KOPT-K1 (cell line): Measurements from ENCODE around the gene CDC37.
"Not testable (repeated sequence)": the region's sequence is repeated elsewhere in the genome, so short reads cannot be mapped to it uniquely, and the experiment has no call there.

Experiments used
- H3K27ac ChIP-seq: fragments of 200-600 bp; sonication (generic); 2 replicates; pipeline ENCODE4 v1.5.1; 2016; ENCODE audit warnings: antibody characterized with exemption, mild to moderate bottlenecking, low read depth, low read length; ENCODE audit not compliant: poor library complexity, severe bottlenecking
- H3K36me3 ChIP-seq: fragments of 200-600 bp; sonication (generic); 2 replicates; pipeline ENCODE4 v1.5.1; 2017; ENCODE audit warnings: antibody characterized with exemption, mild to moderate bottlenecking, low read length, moderate library complexity; ENCODE audit not compliant: insufficient read depth
- H3K9me3 ChIP-seq: fragments of 200-600 bp; sonication (generic); 2 replicates; pipeline ENCODE4 v1.5.1; 2017; ENCODE audit warnings: antibody characterized with exemption, low read length, mild to moderate bottlenecking; ENCODE audit not compliant: insufficient read depth, poor library complexity, severe bottlenecking

Gene CDC37

DNA sequence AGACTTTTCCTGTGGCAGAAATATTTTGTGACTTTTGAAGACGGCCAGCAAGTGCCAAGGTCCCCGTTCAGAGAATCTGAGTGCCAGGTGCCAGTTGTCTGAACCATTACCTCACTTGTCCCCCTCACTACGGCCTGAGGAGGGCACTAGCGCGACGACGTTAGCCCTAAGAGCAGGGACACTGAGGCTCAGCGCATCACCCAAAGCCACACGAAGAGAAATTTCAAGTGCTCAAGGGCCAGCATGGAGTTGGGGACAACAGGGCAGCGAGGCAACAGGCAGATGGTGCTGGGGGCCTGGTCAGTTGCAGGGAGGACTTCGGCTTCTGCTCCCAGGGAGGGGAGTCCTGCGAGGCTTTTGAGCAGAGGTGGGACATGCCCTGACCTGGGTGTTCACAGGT lies 13.5 kb downstream of the CDC37 start:
- no peak overlapping the region for H3K27ac ChIP-seq
- no peaks in the 10 kb centered on the region for H3K9me3 ChIP-seq
- H3K36me3 ChIP-seq, result peaks cover 51% of the 10 kb centered on the region

DNA sequence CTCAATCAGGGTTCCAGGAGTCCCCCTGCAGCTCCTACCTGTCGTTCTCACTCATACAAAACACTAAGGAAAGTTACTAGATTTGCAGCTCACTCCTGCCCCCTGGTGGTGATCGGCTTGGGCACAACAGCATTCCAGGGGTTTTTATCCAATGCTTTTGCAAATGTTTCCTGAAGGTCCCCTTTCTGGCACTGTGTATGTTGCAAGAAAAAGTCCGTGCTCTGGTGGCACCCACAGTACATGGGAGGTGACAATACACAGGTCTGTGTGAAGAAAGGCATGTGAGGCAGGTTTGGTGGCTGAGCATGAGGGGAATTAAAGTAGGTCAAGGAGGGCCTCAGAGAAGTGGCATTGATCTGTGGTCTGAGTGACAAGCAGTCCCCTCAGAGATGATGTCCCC lies 14.4 kb downstream of the CDC37 start:
- Histone ChIP-seq H3K9me3 (no peaks in the 10 kb centered on the region), H3K27ac (no peak overlapping the region), H3K36me3 (peaks cover 43% of the 10 kb centered on the region)

DNA sequence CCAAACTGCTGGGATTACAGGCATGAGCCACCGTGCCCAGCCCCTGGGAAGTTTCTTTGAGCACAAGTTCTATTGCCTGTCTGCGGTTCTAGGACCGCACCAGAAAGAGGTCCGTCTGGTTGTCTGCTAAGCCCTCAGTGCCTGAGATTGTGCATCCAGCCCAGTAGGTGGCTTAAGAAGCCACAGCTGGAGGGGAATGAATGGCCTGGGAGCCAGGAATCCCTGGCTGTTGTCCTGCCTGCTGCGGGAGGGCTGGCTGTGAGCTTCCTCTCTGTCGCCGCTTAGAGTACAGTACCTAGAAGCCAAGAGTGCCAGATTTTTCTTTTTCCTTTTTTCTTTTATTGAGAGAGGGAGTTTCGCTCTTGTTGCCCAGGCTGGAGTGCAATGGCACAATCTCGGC lies 18.8 kb downstream of the CDC37 start:
- H3K9me3 ChIP-seq, result no peaks in the 10 kb centered on the region
- H3K27ac ChIP-seq, result no peak overlapping the region
- no peaks in the 10 kb centered on the region for H3K36me3 ChIP-seq

DNA sequence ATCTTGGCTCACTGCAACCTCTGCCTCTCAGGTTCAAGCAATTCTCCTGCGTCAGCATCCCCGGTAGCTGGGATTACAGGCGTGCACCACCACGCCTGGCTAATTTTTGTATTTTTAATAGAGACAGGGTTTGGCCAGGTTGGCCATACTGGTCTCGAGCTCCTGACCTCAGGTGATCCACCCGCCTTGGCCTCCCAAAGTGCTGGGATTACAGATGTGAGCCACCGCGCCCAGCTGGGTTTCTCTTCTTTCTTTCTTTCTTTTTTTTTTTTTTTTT lies 20.2 kb downstream of the CDC37 start:
- H3K36me3 ChIP-seq, H3K9me3 ChIP-seq, H3K27ac ChIP-seq: not testable (repeated sequence)

DNA sequence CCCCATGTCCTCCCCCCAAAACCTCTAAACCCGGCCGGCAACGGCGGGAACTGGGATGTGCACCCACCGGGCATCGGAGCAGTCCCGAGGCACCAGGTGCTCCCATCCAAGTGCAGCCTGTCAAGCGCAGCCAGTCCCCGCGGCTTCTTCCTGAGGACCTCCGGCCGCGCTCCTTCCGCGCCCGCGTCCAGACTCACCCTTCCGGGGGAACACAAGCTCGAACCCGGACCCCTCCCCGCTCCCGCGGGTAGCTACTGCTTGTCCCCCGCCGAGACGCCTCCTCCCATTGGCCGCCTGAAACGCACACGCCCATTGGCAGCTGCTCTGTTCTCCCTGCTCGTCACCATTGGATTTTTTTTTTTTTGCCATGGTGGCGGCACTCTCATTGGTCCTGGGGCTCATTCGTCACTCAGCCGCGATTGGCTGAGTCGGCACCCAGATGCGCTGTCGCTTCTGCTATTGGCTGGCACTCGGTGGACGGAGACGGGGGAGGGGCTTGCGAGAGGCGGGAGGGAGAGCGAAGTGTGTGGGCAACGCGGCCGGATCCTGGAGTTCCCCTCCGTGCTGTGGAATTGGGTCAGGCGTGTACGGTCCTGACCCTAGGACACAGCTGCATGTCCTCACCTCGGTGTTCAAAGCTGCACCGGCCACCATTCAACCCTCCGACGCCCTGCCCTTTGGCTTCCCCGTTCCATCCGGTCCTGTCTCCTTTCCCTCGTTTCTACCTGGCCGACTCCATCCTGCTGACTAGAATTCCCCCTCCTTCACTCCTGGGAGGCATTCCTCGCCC lies 22.8 kb downstream of the CDC37 start, which contains the start of gene TYK2:
Gene TYK2, minus strand, starts transcription at position 260 of the 790 bp plus-strand sequence. CDS start 2,166 bp downstream, outside the sequence.
- Histone ChIP-seq H3K27ac (peak within 1 kb of the TSS; percentile 72), H3K9me3 (no peaks in the 10 kb centered on the region), H3K36me3 (peaks cover 17% of the 10 kb centered on the region)

DNA sequence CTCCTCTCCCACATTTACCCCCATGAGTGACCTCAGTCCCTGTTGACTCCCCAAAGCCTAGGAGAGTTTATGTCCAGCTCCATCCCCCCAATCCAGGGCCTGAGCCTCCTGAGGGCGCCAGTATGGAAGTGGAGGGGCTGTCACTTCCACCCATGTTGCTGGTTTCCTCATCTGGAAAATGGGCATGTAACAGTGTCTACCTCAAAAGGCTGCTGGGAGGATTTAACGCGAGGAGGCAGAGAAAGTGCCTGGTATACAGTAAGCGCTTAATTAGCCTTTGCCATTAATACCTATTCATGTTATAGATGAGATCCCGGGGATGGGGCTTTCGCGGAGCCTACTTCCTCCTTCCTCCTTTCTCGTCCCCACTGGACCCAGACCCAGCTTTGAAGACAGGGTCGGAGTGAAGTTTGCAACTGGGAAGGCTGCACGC lies 23.4 kb downstream of the CDC37 start:
- no peaks in the 10 kb centered on the region for H3K9me3 ChIP-seq
- H3K36me3 ChIP-seq, result peaks cover 24% of the 10 kb centered on the region
- H3K27ac ChIP-seq, result peak overlapping the region; percentile 72

DNA sequence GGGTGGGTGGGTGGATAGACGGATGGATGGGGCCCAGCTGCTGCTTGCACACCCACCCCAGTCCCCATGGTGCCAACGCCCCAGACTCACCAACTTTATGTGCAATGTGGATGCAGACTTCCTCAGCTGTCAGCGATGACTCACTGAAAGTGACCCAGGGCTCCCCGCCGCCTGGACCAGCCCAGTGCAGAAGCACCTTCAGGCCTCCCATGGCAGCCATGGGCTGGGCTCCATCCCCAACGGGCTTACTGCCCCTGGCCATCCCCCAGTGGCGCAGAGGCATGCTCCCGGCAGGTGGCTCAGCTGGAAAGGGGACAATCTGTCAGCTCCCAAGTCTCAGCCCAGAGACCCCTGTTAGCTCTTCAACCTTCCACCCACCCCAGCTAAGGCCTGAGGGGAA lies 25.2 kb downstream of the CDC37 start:
- H3K36me3 ChIP-seq, result peaks cover 33% of the 10 kb centered on the region
- H3K27ac ChIP-seq, result no peak overlapping the region
- no peaks in the 10 kb centered on the region for H3K9me3 ChIP-seq

DNA sequence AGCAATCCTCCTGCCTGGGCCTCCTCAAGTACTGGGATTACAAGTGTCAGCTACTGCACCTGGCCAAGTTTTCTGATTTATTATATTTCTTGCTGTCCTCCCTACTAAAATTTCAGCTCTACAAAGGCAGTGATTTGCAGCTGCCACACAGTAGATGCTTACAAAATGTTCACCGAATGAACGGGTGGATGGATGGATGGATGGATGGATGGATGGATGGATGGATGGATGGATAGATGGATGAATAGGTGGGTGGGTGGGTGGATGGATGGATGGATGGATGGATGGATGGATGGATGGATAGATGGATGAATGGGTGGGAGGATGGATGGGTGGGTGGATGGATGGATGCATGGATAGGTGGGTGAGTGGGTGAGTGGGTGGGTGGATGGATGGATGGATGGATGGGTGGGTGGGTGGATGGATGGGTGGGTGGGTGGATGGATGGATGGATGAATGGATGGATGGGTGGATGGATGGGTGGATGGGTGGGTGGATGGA lies 26.2 kb downstream of the CDC37 start:
- H3K27ac ChIP-seq, result not testable (repeated sequence)
- H3K36me3 ChIP-seq, result peaks cover 33% of the 10 kb centered on the region

DNA sequence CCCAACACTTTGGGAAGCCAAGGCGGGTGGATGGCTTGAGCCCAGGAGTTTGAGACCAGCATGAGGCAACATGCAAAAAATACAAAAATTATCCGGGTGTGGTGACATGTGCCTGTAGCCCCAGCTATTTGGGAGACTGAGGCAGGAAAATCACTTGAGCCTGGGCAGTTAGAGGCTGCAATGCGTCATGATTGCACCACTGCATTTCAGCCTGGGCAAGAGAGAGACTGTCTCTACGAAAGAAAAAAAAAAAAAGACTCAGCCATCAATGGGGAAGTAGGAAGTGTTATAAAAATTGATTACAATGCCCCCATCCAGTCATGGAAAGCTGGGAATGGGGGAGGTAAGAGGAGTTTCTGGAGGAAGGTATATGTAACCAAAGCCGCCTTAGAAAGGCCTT lies 28.4 kb downstream of the CDC37 start:
- no peak overlapping the region for H3K27ac ChIP-seq
- H3K9me3 ChIP-seq, result no peaks in the 10 kb centered on the region
- peaks cover 48% of the 10 kb centered on the region for H3K36me3 ChIP-seq

More for the DNA sequence above, 26.2 kb downstream of the CDC37 start:
- H3K9me3 ChIP-seq, result not testable (repeated sequence)

DNA sequence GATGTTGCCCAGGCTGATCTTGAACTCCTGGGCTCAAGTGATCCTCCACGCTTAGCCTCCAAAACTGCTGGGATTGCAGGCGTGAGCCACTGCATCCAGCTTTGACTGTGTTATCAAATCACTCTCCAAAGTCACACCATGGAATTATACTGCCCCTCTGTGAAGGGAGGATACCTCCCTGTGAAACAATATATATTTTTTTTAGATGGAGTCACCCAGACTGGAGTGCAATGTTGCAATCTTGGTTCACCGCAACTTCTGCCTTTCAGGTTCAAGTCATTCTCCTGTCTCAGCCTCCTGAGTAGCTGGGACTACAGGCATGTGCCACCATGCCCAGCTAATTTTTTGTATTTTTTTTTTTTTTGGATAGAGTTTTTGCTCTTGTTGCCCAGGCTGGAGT lies 30.7 kb downstream of the CDC37 start:
- peaks cover 62% of the 10 kb centered on the region for H3K36me3 ChIP-seq
- H3K27ac ChIP-seq, result no peak overlapping the region
- H3K9me3 ChIP-seq, result no peaks in the 10 kb centered on the region

DNA sequence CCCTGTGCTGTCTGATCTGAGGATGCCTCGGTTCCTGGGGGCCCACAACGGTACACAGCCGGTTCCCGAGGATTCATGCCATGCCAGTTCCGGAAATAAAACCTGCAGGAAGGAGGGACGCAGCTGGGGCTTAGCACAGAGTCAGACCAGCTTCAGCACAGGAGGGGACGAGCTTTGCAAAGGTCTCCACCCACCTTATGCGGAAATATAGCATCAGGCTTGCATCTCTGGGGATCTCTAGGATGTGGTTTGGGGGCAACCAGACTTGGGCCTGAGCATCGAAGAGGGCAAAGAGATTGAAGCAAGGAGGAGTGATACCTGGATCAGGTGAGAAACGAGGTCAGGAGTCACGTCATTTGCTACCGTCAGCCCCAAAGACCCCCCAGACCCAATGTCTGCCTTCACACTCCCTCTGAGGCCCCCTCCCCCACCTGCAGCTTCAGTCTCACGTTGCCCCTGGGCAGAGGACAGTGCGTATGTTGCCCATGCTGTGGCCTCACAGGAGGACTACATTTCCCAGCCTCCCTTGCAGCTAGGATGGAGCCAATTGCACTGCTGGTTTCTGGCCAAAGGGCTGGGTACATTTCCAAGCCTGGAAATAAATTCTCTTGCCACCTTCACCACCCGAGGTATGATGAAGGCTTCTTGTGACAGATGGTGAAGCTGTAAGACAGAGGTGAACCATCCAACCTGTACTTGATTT lies 35.1 kb downstream of the CDC37 start:
- Histone ChIP-seq H3K36me3 (peaks cover 80% of the 10 kb centered on the region), H3K9me3 (no peaks in the 10 kb centered on the region), H3K27ac (no peak overlapping the region)

DNA sequence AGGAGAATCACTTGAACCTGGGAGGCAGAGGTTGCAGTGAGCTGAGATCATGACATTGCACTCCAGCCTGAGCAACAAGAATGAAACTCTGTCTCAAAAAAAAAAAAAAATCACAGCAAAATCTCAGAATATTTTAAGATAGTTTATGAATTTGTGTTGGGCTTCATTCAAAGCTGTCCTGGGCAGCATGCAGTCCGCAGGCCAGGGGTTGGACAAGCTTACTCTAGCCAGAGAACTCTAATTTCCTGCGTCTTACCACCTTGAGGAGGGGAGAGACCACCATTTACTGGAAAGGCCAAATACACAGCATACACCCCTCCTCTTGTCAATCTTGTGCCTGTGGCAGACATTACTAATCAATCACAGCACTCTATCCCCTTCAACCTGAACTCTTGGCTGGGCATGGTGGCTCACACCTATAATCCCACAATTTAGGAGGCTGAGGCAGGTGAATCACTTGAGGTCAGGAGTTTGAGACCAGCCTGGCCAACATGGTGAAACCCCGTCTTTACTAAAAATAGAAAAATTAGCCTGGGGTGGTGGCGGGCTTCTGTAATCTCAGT lies 36.3 kb downstream of the CDC37 start:
- peaks cover 93% of the 10 kb centered on the region for H3K36me3 ChIP-seq
- not testable (repeated sequence) for H3K9me3 ChIP-seq

DNA sequence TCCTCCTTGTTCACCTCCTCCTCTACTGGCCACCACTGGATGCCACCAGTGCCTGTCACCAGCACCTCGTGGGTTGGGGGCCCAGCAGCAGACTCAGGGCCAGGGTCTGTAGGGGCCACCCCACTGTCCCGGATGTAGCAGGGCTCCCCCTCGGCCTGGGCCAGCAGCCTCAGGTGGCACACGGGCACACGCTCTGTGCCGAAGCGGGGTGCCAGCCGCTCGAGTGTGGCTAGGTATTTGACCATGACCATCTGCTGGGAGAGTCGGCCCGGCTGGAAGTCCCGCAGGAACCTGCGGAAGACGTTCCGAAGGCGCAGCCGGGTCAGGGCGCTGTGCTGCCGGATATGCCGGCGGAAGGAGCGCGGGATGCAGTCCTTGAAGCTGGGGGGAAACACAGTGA lies 37.8 kb downstream of the CDC37 start:
- Histone ChIP-seq H3K9me3 (no peaks in the 10 kb centered on the region), H3K27ac (no peak overlapping the region), H3K36me3 (peaks cover 95% of the 10 kb centered on the region)

More for the DNA sequence above, 36.3 kb downstream of the CDC37 start:
- H3K27ac ChIP-seq, result not testable (repeated sequence)

DNA sequence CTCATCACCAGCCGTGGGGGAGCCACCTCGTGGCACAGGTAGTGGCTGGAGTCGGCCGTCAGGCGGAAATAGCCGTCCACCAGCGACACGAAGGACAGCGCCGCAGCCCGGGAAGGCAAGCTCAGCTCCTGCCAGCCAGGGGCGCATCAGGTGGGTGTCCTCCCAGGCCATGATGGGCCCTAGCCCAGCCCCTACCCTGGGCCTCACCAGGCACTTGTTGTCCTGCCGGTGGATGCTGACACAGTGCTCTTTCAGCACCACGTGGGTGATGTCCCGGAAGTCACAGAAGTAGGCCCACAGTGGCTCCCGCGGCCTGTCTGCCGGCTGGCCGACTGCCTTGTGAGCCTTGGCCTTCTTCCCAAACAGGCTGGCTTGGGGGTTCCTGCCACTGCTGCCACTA lies 38.7 kb downstream of the CDC37 start:
- H3K9me3 ChIP-seq, result no peaks in the 10 kb centered on the region
- peaks cover 97% of the 10 kb centered on the region for H3K36me3 ChIP-seq
- no peak overlapping the region for H3K27ac ChIP-seq

DNA sequence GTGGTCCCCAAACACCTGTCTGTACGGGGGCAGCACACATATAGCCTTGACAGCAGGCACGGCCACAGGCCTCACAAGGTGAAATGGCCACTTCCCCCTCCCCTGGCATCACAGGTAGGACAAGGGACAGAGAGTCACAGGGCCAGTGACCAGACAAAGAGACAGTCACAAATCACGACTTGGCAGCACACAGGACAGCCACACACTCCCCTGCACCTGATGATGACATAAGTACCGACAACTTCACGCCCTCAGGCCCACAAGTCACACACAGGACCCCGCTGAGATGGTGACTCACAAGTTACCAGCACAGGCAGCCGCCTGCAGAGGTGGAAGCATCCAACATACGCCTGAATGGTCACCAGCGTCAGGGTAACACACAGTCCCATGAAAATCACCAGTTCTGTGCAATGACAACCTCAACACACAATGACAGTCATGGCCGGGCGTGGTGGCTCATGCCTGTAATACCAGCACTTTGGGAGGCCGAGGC lies 39.5 kb downstream of the CDC37 start:
- H3K36me3 ChIP-seq, result peaks cover 96% of the 10 kb centered on the region

More for the DNA sequence above, 39.5 kb downstream of the CDC37 start:
- Histone ChIP-seq H3K27ac (no peak overlapping the region), H3K9me3 (no peaks in the 10 kb centered on the region)
